Caco-2 (cell line): ENCODE data around the gene TAX1BP1. TPM values are rescaled to one million over a fixed set of nuclear protein-coding genes. Genes with fewer than 3 reads are reported as not detected.

Experiments used
- BruUV-seq: library from RNA; stranded (reverse); fragments of 400-500 nt; replicated peaks from 2 replicates; lab custom pipeline; 2021; lab: Mats Ljungman, UMichigan
- CTCF ChIA-PET: fragments of 300-600 bp; sonication (Branson Sonifier 250); formaldehyde crosslinking; loops from one replicate; lab custom pipeline; 2022; ENCODE audit warnings: antibody characterized with exemption; lab: Charles Lee
- POLR2A ChIA-PET: fragments of 300-600 bp; sonication (Branson Sonifier 250); formaldehyde crosslinking; loops from one replicate; lab custom pipeline; 2022; ENCODE audit warnings: antibody characterized with exemption; lab: Charles Lee
- DNase-seq, 2 experiments: peaks; one replicate each; pipeline versions ENCODE4 v3.0.0 to v3.0.0-alpha.2; 2020 to 2022
- H3K27me3 ChIP-seq: replicated peaks from 2 replicates; pipeline ENCODE4 v1.6.0; 2011; ENCODE audit warnings: low read length; ENCODE audit not compliant: control insufficient read depth, insufficient read depth
- H3K36me3 ChIP-seq: 2 replicates; pipeline ENCODE4 v1.5.1; 2011; ENCODE audit warnings: low read length; ENCODE audit not compliant: control insufficient read depth, insufficient read depth
- H3K4me1 ChIP-seq: fragments of 250-450 bp; sonication (Bioruptor Pico); 2 replicates; pipeline ENCODE4 v1.5.1; 2020; ENCODE audit warnings: mild to moderate bottlenecking
- H3K4me3 ChIP-seq: 2 replicates; pipeline ENCODE4 v1.5.1; 2011; ENCODE audit warnings: low read depth, mild to moderate bottlenecking, control low read depth, low read length
- H3K9me3 ChIP-seq: fragments of 250-450 bp; sonication (Bioruptor Pico); 2 replicates; pipeline ENCODE4 v1.5.1; 2020; ENCODE audit warnings: mild to moderate bottlenecking, moderate library complexity
- H3K27ac Mint-ChIP-seq: one replicate; pipeline ENCODE4 v1.8.0; 2022; ENCODE audit warnings: mixed read lengths; ENCODE audit not compliant: unreplicated experiment
- H3K27me3 Mint-ChIP-seq: one replicate; pipeline ENCODE4 v1.8.0; 2022; ENCODE audit warnings: mixed read lengths; ENCODE audit not compliant: insufficient read depth, unreplicated experiment
- H3K36me3 Mint-ChIP-seq: one replicate; pipeline ENCODE4 v1.8.0; 2022; ENCODE audit warnings: mild to moderate bottlenecking, mixed read lengths; ENCODE audit not compliant: insufficient read depth, unreplicated experiment
- H3K4me1 Mint-ChIP-seq: one replicate; pipeline ENCODE4 v1.8.0; 2022; ENCODE audit warnings: low read depth, mixed read lengths; ENCODE audit not compliant: unreplicated experiment
- H3K4me3 Mint-ChIP-seq: one replicate; pipeline ENCODE4 v1.8.0; 2022; ENCODE audit warnings: mild to moderate bottlenecking, moderate library complexity, mixed read lengths; ENCODE audit not compliant: unreplicated experiment
- H3K9me3 Mint-ChIP-seq: one replicate; pipeline ENCODE4 v1.8.0; 2022; ENCODE audit warnings: mixed read lengths; ENCODE audit not compliant: unreplicated experiment
- CTCF ChIP-seq, 2 experiments: fragments of 200-600 bp in 1 of 2; IDR thresholded peaks; 1 replicate in 1 of 2; 2 replicates in 1 of 2; pipeline versions ENCODE4 v1.5.1 to v1.8.0; 2011 to 2022; ENCODE audit warnings: antibody characterized with exemption in 1 of 2, control low read depth in 1 of 2, inconsistent platforms in 1 of 2, low read depth in 1 of 2, low read length in 1 of 2, mild to moderate bottlenecking in 1 of 2, moderate library complexity in 1 of 2; ENCODE audit not compliant: insufficient read depth in 1 of 2, severe bottlenecking in 1 of 2, unreplicated experiment in 1 of 2
- intact Hi-C: fragments of 100-400 bp; cut with micrococcal nuclease; formaldehyde crosslinking; loops from one replicate; pipeline ENCODE4 v1.10.0; 2022; ENCODE audit not compliant: unreplicated experiment
- total RNA-seq: library from RNA; stranded (reverse); gene quantifications from 2 replicates; pipeline ENCODE4 v1.2.3, GENCODE V29; 2022

Gene TAX1BP1
- total RNA-seq, 1 experiment from 2014 or later, result 96.8 TPM

GRCh38 chr7:27775782-27776181 is 35.8 kb downstream of the TAX1BP1 start:
- TF ChIP-seq CTCF (IDR thresholded peaks at IDR 0.05; ENCODE audit: insufficient read depth in 1 of 2, low read depth in 1 of 2, low read length in 1 of 2, severe bottlenecking in 1 of 2, unreplicated experiment in 1 of 2), result no peak
- ChIA-PET CTCF (interaction anchor here (0.7 to 2.6 kb wide), 2 partner anchors 30 to 577 kb away, joined by 3 to 30 read pairs; no protein-coding TSS in a partner anchor), POLR2A (no interaction called here)
- intact Hi-C loops, result no loop called here
- Mint-ChIP-seq H3K36me3 (peaks cover 11% of the 10 kb centered on the region), H3K27me3 (no peaks in the 10 kb centered on the region), H3K9me3 (no peaks in the 10 kb centered on the region), H3K4me3 (no peak overlapping the region), H3K27ac (no peak overlapping the region), H3K4me1 (no peaks in the 10 kb centered on the region)
- Histone ChIP-seq H3K27me3 (no peaks in the 10 kb centered on the region; the same call in 1 of the 2 replicates), H3K36me3 (no peaks in the 10 kb centered on the region; the same call in 1 of the 2 replicates), H3K4me1 (no peaks in the 10 kb centered on the region), H3K4me3 (no peak overlapping the region), H3K9me3 (no peaks in the 10 kb centered on the region)
- BruUV-seq, result no TSS peak
- no peak for DNase-seq

- no peaks in the 10 kb centered on the region for H3K9me3 Mint-ChIP-seq
- no peaks in the 10 kb centered on the region for H3K4me1 Mint-ChIP-seq
- H3K36me3 ChIP-seq, result no peaks in the 10 kb centered on the region; the same call in 1 of the 2 replicates
- no peaks in the 10 kb centered on the region for H3K9me3 ChIP-seq
- H3K4me1 ChIP-seq, result no peaks in the 10 kb centered on the region
- no peak for DNase-seq
- H3K4me3 ChIP-seq, result no peak overlapping the region
- ChIA-PET CTCF (interaction anchor here (0.9 to 1.3 kb wide), 2 partner anchors 32 to 172 kb away, joined by 4 read pairs; no protein-coding TSS in a partner anchor), POLR2A (no interaction called here)
- no peak overlapping the region for H3K27ac Mint-ChIP-seq
- H3K27me3 Mint-ChIP-seq, result no peaks in the 10 kb centered on the region
- H3K4me3 Mint-ChIP-seq, result no peak overlapping the region
- no TSS peak for BruUV-seq
- no peak for TF ChIP-seq CTCF (IDR thresholded peaks at IDR 0.05; ENCODE audit: insufficient read depth in 1 of 2, low read depth in 1 of 2, low read length in 1 of 2, severe bottlenecking in 1 of 2, unreplicated experiment in 1 of 2)
- intact Hi-C loops, result no loop called here
- peaks cover 6% of the 10 kb centered on the region for H3K36me3 Mint-ChIP-seq
- H3K27me3 ChIP-seq, result no peaks in the 10 kb centered on the region; the same call in 1 of the 2 replicates
Measured at GRCh38 chr7:27777662-27778061, 37.7 kb downstream of the TAX1BP1 start.

- Histone ChIP-seq H3K4me1 (peaks cover 7% of the 10 kb centered on the region; the same call in 1 of the 2 replicates), H3K36me3 (no peaks in the 10 kb centered on the region; the same call in 1 of the 2 replicates), H3K9me3 (no peaks in the 10 kb centered on the region), H3K27me3 (no peaks in the 10 kb centered on the region; the same call in 1 of the 2 replicates), H3K4me3 (no peak overlapping the region)
- ChIA-PET POLR2A (no interaction called here), CTCF (interaction anchor here (0.7 kb wide), 1 partner anchor 40 kb away, joined by 3 read pairs; the partner anchor contains the start of gene TAX1BP1)
- peaks cover 6% of the 10 kb centered on the region for H3K36me3 Mint-ChIP-seq
- intact Hi-C loops, result loop anchor here (5.0 kb wide), 1 partner anchor 583 kb away; no protein-coding TSS in a partner anchor
- no peaks in the 10 kb centered on the region for H3K27me3 Mint-ChIP-seq
- H3K4me3 Mint-ChIP-seq, result no peak overlapping the region
- no TSS peak for BruUV-seq
- DNase-seq, result no peak
- H3K27ac Mint-ChIP-seq, result no peak overlapping the region
- peaks cover 6% of the 10 kb centered on the region for H3K4me1 Mint-ChIP-seq
- no peak for TF ChIP-seq CTCF (IDR thresholded peaks at IDR 0.05; ENCODE audit: insufficient read depth in 1 of 2, low read depth in 1 of 2, low read length in 1 of 2, severe bottlenecking in 1 of 2, unreplicated experiment in 1 of 2)
- H3K9me3 Mint-ChIP-seq, result no peaks in the 10 kb centered on the region
Measured at GRCh38 chr7:27779873-27780272, 39.9 kb downstream of the TAX1BP1 start.
